Ishikawa (cell line): Measurements from ENCODE around the gene IL2RA.

Experiments used
- CEBPB ChIP-seq: IDR thresholded peaks from 2 replicates; pipeline ENCODE4 v1.6.1; 2012
- CREB1 ChIP-seq: IDR thresholded peaks from 2 replicates; pipeline ENCODE4 v1.6.1; 2012; ENCODE audit warnings: low read depth
- EGR1 ChIP-seq: IDR thresholded peaks from 2 replicates; pipeline ENCODE4 v1.6.1; 2012
- EP300 ChIP-seq: IDR thresholded peaks from 2 replicates; pipeline ENCODE4 v1.6.1; 2012; ENCODE audit warnings: borderline replicate concordance
- FOXM1 ChIP-seq: IDR thresholded peaks from 2 replicates; pipeline ENCODE4 v1.6.1; 2012; ENCODE audit warnings: low read depth, borderline replicate concordance
- NFIC ChIP-seq: IDR thresholded peaks from 2 replicates; pipeline ENCODE4 v1.6.1; 2012
- RAD21 ChIP-seq: IDR thresholded peaks from 2 replicates; pipeline ENCODE4 v1.6.1; 2012; ENCODE audit warnings: low read depth
- TAF1 ChIP-seq: IDR thresholded peaks from 2 replicates; pipeline ENCODE4 v1.6.1; 2012; ENCODE audit warnings: low read depth, mild to moderate bottlenecking
- TCF12 ChIP-seq: IDR thresholded peaks from 2 replicates; pipeline ENCODE4 v1.6.1; 2012; ENCODE audit warnings: low read depth
- TEAD4 ChIP-seq: IDR thresholded peaks from 2 replicates; pipeline ENCODE4 v1.6.1; 2012
- USF1 ChIP-seq: IDR thresholded peaks from 2 replicates; pipeline ENCODE4 v1.6.1; 2012
- YY1 ChIP-seq: IDR thresholded peaks from 2 replicates; pipeline ENCODE4 v1.6.1; 2012; ENCODE audit warnings: low read depth
- ZBTB7A ChIP-seq: IDR thresholded peaks from 2 replicates; pipeline ENCODE4 v1.6.1; 2012; ENCODE audit warnings: low read depth
- TF ChIP-seq, protein P1 (sequence below): IDR thresholded peaks from 2 replicates; pipeline ENCODE4 v1.6.1; 2012
- TF ChIP-seq, protein P2 (sequence below): IDR thresholded peaks from 2 replicates; pipeline ENCODE4 v1.6.1; 2012; ENCODE audit warnings: low read depth, mild to moderate bottlenecking

The IL2RA gene

GRCh38 chr10:6080417-6080973, 18.3 kb upstream of the IL2RA start:
- TF ChIP-seq YY1: no peak
- no peak for TF ChIP-seq CREB1
- TF ChIP-seq TAF1: no peak
- TF ChIP-seq ZBTB7A: no peak
- no peak for TF ChIP-seq TEAD4
- TF ChIP-seq FOXM1: no peak
- TF ChIP-seq, protein P1, sequence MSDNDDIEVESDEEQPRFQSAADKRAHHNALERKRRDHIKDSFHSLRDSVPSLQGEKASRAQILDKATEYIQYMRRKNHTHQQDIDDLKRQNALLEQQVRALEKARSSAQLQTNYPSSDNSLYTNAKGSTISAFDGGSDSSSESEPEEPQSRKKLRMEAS: no peak
- no peak for TF ChIP-seq CEBPB
- no peak for TF ChIP-seq EP300
- TF ChIP-seq TCF12: no peak
- no peak for TF ChIP-seq USF1
- TF ChIP-seq EGR1: no peak
- no peak for TF ChIP-seq NFIC
- TF ChIP-seq, protein P2, sequence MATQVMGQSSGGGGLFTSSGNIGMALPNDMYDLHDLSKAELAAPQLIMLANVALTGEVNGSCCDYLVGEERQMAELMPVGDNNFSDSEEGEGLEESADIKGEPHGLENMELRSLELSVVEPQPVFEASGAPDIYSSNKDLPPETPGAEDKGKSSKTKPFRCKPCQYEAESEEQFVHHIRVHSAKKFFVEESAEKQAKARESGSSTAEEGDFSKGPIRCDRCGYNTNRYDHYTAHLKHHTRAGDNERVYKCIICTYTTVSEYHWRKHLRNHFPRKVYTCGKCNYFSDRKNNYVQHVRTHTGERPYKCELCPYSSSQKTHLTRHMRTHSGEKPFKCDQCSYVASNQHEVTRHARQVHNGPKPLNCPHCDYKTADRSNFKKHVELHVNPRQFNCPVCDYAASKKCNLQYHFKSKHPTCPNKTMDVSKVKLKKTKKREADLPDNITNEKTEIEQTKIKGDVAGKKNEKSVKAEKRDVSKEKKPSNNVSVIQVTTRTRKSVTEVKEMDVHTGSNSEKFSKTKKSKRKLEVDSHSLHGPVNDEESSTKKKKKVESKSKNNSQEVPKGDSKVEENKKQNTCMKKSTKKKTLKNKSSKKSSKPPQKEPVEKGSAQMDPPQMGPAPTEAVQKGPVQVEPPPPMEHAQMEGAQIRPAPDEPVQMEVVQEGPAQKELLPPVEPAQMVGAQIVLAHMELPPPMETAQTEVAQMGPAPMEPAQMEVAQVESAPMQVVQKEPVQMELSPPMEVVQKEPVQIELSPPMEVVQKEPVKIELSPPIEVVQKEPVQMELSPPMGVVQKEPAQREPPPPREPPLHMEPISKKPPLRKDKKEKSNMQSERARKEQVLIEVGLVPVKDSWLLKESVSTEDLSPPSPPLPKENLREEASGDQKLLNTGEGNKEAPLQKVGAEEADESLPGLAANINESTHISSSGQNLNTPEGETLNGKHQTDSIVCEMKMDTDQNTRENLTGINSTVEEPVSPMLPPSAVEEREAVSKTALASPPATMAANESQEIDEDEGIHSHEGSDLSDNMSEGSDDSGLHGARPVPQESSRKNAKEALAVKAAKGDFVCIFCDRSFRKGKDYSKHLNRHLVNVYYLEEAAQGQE: no peak
- TF ChIP-seq RAD21: no peak

- no peak for TF ChIP-seq RAD21
- TF ChIP-seq NFIC: no peak
- TF ChIP-seq, protein P2: no peak
- no peak for TF ChIP-seq EP300
- TF ChIP-seq CREB1: no peak
- no peak for TF ChIP-seq EGR1
- no peak for TF ChIP-seq ZBTB7A
- TF ChIP-seq, protein P1: no peak
- no peak for TF ChIP-seq YY1
- TF ChIP-seq FOXM1: no peak
Observed at GRCh38 chr10:6079044-6079443, 16.9 kb upstream of the IL2RA start.

DNA sequence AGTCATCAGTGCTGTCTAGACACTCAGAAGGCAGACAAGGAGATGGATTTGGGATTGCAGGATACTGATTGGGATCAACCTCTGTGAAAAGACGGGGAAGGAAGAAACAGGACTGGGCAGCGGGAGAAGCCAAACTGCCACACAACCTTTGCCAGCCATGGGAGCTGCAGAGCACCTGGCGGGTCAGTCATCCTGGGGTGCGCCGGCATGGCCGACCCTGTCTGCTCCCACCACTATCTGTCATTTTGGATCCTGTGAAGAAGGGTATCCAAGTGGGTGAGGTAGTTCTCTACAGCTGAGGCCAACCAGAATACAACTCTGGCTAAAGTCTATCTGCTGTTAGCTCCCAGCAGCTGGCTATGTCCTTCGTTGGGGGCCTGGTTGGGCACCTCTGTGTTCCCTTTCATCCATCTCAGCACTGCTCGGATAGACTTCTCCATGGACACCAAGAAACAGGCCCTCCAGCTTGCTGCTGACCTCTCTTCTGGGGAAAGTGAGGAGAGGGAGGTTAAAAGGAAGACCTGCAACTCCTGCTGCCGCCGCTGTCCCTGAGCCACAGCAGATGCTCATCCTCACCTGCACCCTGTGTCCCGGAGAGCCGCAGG, 15.0 kb upstream of the IL2RA start:
- TF ChIP-seq, protein P1: no peak
- TF ChIP-seq, protein P2: no peak
- TF ChIP-seq NFIC (no peak), CEBPB (no peak), FOXM1 (no peak), ZBTB7A (no peak), CREB1 (no peak), TAF1 (no peak), TEAD4 (no peak), YY1 (no peak), USF1 (no peak), EGR1 (no peak), TCF12 (no peak), EP300 (no peak)

DNA sequence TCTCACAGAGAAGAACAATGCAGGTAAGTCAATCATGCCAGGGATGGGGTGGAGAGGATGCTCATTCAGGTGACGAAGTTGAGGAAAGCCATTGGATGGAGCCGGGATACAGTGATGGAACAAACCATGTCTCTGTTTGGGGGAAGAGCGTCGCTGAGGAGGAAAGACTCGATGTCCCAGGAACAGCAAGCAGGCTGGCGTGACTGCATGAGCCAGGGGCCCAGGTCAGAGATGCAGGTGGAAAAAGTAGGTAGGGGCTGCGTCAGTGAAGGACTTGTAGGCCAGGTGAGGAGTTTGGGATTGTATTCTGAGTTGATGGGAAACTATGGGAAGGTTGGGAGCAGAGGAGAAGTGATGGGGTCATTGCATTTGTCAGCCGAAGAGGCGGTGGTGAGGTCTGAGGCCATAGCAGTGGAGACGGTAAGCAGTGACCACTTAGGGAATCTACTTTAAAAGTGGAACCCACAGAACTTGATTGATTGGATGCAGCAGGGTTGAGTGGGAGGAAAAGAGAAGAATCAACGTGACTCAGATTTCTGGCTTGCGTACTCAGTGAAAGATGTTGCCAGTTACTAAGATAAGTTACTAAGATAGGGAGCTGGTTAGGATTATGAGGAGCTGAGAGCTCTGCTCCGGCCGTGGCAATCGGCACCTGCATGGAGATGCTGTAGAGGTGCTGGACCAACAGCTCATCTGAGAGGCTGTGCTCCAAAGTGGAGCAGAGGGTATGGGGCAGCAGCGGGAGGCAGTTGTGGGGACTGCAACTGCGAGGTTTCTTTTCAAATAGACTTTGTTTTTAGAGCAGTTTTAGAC, 12.5 kb upstream of the IL2RA start:
- TF ChIP-seq NFIC (no peak), TCF12 (no peak), CREB1 (no peak), USF1 (no peak), FOXM1 (no peak), TAF1 (no peak), EGR1 (no peak), TEAD4 (no peak), CEBPB (no peak), ZBTB7A (no peak), RAD21 (no peak), YY1 (no peak), EP300 (no peak)
- TF ChIP-seq, protein P1: no peak
- TF ChIP-seq, protein P2: no peak
